HG02759 (cell line): Measurements from ENCODE around the gene SOX10.
"Not testable (repeated sequence)": the region's sequence is repeated elsewhere in the genome, so short reads cannot be mapped to it uniquely, and the experiment has no call there.

Source experiments
- ATAC-seq: cut with Tn5 transposase; IDR thresholded peaks from one replicate; pipeline ENCODE4 v1.9.1; 2021; ENCODE audit warnings: mild to moderate bottlenecking, moderate library complexity; ENCODE audit not compliant: unreplicated experiment

Gene SOX10

GRCh38 chr22:37989146-37990045 lies 5.0 kb upstream of the SOX10 start:
- no peak for ATAC-seq

DNA sequence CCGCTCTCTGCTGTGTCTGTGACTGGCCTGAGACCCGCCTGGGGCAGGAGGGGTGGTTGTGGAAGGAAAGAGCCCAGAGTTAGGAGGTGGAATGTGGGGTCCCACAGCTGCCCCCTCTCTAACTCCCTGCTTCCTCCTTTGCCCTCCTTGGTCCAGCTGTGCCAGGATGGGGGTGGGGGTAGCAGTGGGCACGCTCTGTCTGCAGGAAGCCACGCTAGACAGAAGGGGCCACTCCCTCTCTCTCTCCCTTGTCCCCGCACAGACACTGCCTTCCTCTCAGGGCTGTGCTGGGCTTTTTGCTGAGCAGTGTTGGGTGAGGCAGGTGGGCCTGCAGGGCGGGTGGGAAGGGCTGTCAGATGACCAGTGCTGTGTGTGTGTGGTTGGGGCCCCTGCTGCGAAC lies 2.0 kb upstream of the SOX10 start:
- no peak for ATAC-seq

DNA sequence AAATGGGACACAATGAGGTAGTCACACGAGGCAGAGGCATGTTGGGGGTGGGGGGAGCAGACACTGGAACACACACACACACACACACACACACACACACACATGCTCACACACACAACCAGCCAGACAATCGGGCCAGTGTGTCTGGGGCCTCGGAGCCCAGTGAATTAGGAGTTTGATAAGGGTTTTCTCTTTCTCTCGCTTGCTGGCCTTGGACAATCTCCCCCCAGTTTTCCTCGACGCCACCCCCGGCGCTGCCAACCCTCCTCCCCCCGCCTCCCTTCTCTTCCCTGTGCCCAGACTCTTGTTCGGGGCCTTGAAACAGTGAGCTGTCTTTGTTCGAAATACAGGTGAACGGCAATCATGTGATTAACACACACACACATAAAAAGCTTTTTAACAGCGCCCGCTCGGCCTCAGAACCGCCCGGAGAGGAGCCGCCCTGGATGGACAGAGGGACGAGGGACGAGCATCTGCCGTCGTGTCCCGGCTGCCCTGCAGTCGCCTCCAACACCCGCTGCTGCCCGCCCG lies 1.5 kb upstream of the SOX10 start:
- no peak for ATAC-seq

GRCh38 chr22:37985050-37985585 lies 763 bp upstream of the SOX10 start:
- ATAC-seq: no peak

- no peak for ATAC-seq
Observed at GRCh38 chr22:37982938-37983859, 1.2 kb downstream of the SOX10 start.

GRCh38 chr22:37982151-37982785 lies 2.1 kb downstream of the SOX10 start:
- no peak for ATAC-seq

DNA sequence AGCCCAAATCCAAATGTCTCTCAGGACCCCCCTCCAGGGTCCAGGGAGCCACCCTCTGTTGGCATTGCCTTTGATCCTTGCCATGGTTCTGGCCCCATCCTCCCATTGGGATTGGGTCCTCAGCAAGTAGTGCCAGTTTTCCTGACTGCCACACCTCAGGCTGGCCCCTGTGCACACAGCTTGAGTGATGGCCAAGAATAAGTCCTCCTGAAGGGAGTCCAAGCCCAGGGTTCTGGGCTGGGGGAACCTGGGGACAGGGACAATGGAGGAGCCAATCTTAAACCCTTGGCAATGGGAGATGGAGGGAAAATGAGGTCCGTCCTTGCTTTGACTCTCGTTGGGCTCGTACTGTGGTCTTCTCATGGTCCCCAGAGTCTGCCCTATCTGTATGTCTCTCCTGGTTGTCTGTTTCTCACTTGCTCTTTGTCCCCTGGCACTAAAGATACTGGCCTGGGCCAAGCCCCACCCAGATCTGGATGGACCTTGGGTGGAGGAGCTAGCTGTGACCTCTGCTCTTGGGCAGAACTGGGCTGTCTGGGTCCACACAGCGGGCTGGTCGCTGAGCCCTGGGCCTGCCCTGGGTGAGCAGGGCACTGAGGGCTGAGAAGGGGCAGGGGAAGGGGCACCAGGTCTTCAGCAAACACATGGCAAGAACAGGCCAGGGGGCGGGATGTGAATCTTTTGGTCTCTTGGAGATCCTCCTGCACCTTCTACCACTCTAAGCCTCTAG lies 2.9 kb downstream of the SOX10 start:
- no peak for ATAC-seq

DNA sequence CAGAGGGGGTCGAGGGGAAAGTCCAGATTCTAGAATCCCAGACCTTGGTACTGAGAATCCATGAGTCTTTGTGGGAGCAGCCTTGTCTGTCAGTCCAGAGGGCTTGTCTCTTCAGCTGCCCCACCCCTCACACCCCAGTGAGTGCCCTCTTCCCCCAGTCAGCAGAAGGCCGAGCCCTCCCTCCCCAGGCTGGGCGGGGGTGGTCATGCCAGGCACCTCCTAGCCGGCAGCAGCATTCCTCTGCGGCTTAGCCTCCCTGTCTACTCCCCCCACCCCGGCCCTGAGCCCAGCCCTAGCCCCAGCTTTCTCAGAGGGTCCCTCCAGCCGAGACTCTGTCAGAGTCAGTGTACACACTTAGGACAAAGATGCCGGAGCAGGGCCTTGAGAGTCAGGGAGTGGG lies 4.6 kb downstream of the SOX10 start:
- ATAC-seq: no peak

DNA sequence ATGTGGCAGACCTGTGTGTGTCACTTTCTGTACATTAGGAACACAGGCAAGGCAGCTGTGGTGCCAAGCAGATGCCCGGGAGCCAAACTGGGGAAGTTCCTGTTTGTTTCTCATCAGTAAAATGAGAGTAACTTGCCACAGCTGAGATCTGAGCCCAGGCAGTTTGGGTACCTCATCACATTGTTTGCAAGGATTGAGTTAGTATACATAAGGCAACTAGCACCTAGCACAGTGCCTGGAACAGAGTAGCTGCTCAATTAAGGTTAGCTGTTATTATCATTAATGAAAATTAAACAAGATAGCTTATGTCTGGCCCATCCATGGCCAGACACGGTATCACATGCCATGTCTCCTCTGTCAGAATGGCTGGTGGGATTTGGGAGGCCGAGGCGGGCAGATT lies 7.8 kb downstream of the SOX10 start:
- no peak for ATAC-seq

DNA sequence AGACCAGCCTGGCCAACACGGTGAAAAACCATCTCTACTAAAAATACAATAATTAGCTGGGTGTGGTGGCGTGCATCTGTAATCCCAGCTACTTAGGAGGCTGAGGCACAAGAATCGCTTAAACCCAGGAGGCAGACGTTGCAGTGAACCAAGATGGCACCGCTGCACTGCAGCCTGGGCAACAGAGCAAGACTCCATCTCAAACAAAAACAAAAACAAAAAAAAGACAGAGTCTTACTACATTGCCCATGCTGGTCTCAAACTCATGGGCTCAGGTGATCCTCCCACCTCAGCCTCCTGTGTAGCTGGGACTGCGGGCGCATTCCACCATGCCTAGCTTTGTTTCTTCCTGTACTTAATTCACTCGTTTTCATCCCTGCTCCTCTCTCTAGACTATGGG lies 8.3 kb downstream of the SOX10 start:
- not testable (repeated sequence) for ATAC-seq

DNA sequence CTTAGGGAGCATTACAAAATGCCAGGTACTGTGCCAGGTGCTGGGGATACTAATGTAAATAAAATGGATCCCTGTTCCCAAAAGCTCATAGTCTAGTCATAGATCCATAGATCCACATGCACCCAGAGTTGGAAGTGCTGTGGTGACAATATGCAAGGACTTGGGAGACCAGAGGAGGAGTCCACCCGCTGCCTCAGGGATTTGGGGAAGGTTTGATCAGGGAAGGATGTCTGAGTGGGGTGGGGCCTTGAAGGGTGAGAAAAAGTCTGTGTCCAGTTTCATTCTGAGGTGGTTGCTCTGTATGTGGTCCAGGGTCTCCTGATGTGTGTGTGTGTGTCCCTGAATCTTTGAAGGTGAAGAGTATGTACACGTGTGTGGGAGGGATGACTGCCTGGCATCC lies 9.2 kb downstream of the SOX10 start:
- no peak for ATAC-seq

DNA sequence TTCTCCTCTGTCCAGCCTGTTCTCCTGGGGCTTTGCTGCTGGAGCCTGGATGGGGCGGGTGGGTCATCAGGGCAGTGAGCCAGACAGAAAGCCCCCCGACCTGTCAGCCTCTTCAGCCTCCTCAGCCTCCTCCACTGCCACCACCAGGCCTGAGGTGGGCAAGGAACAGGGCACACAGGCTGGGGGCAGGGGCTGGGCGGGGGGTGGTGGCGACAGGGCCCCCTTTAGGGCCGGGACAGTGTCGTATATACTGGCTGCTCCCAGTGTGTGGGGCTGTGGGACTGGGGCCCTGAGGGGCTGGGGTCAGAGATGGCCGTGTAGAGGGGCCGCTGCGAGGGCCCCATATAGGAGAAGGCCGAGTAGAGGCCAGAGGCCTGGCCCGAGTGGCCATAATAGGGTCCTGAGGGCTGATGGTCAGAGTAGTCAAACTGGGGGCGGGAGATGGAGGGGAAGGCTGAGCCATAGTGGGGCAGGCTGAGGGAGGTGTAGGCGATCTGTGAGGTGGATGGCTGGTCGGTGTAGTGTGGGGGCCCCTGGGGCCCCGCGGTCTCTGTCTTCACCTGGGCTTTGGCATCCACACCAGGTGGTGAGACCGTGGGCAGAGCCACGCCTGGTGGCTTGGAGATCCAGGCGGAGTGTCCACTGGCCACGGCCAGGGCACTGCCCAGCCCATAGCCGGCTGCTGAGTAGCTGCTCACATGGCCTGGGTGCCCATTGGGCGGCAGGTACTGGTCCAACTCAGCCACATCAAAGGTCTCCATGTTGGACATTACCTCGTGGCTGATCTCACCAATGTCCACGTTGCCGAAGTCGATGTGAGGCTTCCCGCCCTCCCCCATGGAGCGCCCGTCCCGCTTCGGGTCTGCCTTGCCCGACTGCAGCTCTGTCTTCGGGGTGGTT lies 10.8 kb downstream of the SOX10 start:
- ATAC-seq: no peak

DNA sequence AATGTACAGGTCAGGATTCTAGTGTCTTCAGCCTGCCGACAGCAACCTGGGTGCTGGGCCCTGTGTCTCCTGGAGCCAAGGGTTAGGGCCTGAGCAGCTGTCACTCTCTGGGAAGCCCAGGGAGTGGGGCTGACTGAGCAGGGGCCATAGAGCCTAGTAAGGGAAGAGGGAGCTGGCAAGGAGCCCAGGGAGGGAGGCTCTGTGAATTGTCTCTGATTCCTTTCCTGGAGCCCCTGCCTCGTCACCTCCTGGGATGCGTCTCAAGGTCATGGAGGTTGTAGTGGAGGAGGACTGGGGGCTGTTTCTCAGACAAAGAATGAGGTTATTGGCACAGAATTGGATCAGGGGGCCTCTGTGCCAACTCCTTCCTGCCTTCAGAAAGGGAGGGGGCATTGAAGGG lies 11.8 kb downstream of the SOX10 start:
- no peak for ATAC-seq

- no peak for ATAC-seq
Observed at GRCh38 chr22:37971475-37972434, 12.6 kb downstream of the SOX10 start.

DNA sequence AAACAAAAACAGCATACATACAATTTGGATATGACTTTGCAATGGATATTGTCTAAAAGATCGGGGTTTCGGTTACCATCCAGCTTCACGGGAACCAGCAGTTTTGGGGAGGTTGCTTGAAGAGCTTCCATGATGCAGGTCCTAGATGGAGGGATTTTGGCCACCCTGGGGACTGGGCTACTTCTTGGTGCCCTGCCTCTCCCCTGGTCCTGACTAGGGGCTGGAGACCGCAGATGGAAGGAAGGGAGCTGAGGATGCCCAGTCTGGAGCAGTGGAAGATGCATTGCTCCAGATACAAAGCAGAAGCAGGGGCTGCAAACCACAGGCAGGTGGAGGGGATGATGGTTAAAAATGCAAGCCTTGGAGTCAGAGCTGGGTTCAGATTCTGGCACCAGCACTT lies 13.5 kb downstream of the SOX10 start:
- ATAC-seq: no peak

- ATAC-seq: no peak
Observed at GRCh38 chr22:37968452-37969251, 15.7 kb downstream of the SOX10 start.
